Duodenal mucosa (tissue), 2 donors: ENCODE data around the gene LAGE3.
A peak's percentile ranks its signal among the peaks of the same experiment; 100 is the strongest.

Experiments
- H3K27ac ChIP-seq: one replicate; pipeline ENCODE4 v1.7.0; 2013; ENCODE audit warnings: low read depth, low read length
- H3K27me3 ChIP-seq, 2 donors: one replicate each; pipeline ENCODE4 v1.7.0; 2013; ENCODE audit warnings: low read length in 2 of 2, control low read depth in 1 of 2; ENCODE audit not compliant: insufficient read depth in 2 of 2, control insufficient read depth in 1 of 2
- H3K36me3 ChIP-seq, 2 donors: one replicate each; pipeline ENCODE4 v1.7.0; 2013; ENCODE audit warnings: low read length in 2 of 2, control low read depth in 1 of 2; ENCODE audit not compliant: insufficient read depth in 2 of 2, control insufficient read depth in 1 of 2
- H3K4me1 ChIP-seq, 2 donors: one replicate each; pipeline ENCODE4 v1.7.0; 2013; ENCODE audit warnings: low read length in 2 of 2, control low read depth in 1 of 2; ENCODE audit not compliant: insufficient read depth in 2 of 2, control insufficient read depth in 1 of 2
- H3K4me3 ChIP-seq, 2 donors: one replicate each; pipeline ENCODE4 v1.7.0; 2013; ENCODE audit warnings: low read length in 2 of 2, low read depth in 1 of 2
- H3K9ac ChIP-seq, 2 donors: one replicate each; pipeline ENCODE4 v1.7.0; 2013; ENCODE audit warnings: low read length in 2 of 2, low read depth in 1 of 2
- H3K9me3 ChIP-seq, 2 donors: one replicate each; pipeline ENCODE4 v1.7.0; 2013; ENCODE audit warnings: low read length in 2 of 2, control low read depth in 1 of 2; ENCODE audit not compliant: control insufficient read depth in 1 of 2

LAGE3 gene

GRCh38 chrX:154467556-154467955 lies 11.5 kb downstream of the LAGE3 start:
- H3K4me1 ChIP-seq = no peaks in the 10 kb centered on the region
- H3K9ac ChIP-seq = no peak overlapping the region
- no peaks in the 10 kb centered on the region for H3K27me3 ChIP-seq
- no peaks in the 10 kb centered on the region for H3K9me3 ChIP-seq
- H3K27ac ChIP-seq = no peak overlapping the region
- peaks cover 0 to 28% of the 10 kb centered on the region in 2 donors for H3K36me3 ChIP-seq
- H3K4me3 ChIP-seq = no peak overlapping the region

GRCh38 chrX:154466907-154467306 lies 12.2 kb downstream of the LAGE3 start:
- Histone ChIP-seq H3K27me3 (no peaks in the 10 kb centered on the region), H3K36me3 (peaks cover 0 to 28% of the 10 kb centered on the region in 2 donors)

GRCh38 chrX:154466036-154466435 lies 13.0 kb downstream of the LAGE3 start:
- H3K9ac ChIP-seq = no peak overlapping the region
- no peak overlapping the region for H3K27ac ChIP-seq
- H3K9me3 ChIP-seq = no peaks in the 10 kb centered on the region
- no peak overlapping the region for H3K4me3 ChIP-seq
- no peaks in the 10 kb centered on the region for H3K4me1 ChIP-seq
- peaks cover 5 to 30% of the 10 kb centered on the region in 2 donors for H3K36me3 ChIP-seq
- no peaks in the 10 kb centered on the region for H3K27me3 ChIP-seq

More at GRCh38 chrX:154466907-154467306, 12.2 kb downstream of the LAGE3 start:
- no peak overlapping the region for H3K27ac ChIP-seq
- H3K4me1 ChIP-seq = no peaks in the 10 kb centered on the region
- H3K9me3 ChIP-seq = no peaks in the 10 kb centered on the region
- no peak overlapping the region for H3K9ac ChIP-seq
- H3K4me3 ChIP-seq = no peak overlapping the region

- no peak overlapping the region for H3K27ac ChIP-seq
- H3K9ac ChIP-seq = no peak overlapping the region
- H3K27me3 ChIP-seq = no peaks in the 10 kb centered on the region
- H3K4me3 ChIP-seq = no peak overlapping the region
- H3K9me3 ChIP-seq = no peaks in the 10 kb centered on the region
- peaks cover 5 to 26% of the 10 kb centered on the region in 2 donors for H3K36me3 ChIP-seq
- H3K4me1 ChIP-seq = no peaks in the 10 kb centered on the region
These were observed 13.5 kb downstream of the LAGE3 start for GRCh38 chrX:154465601-154466000.

GRCh38 chrX:154464806-154465365 lies 14.2 kb downstream of the LAGE3 start:
- Histone ChIP-seq H3K27ac (no peak overlapping the region), H3K9ac (no peak overlapping the region), H3K9me3 (no peaks in the 10 kb centered on the region), H3K4me3 (no peak overlapping the region), H3K27me3 (no peaks in the 10 kb centered on the region), H3K4me1 (no peaks in the 10 kb centered on the region), H3K36me3 (peaks cover 5 to 22% of the 10 kb centered on the region in 2 donors)

GRCh38 chrX:154463611-154464220 lies 15.4 kb downstream of the LAGE3 start:
- Histone ChIP-seq H3K4me1 (peaks cover 6 to 8% of the 10 kb centered on the region in 2 donors), H3K9me3 (no peaks in the 10 kb centered on the region), H3K27ac (no peak overlapping the region), H3K27me3 (no peaks in the 10 kb centered on the region), H3K9ac (no peak overlapping the region), H3K36me3 (peaks cover 5 to 19% of the 10 kb centered on the region in 2 donors), H3K4me3 (no peak overlapping the region)

- Histone ChIP-seq H3K4me1 (peaks cover 6 to 8% of the 10 kb centered on the region in 2 donors), H3K27ac (no peak overlapping the region), H3K27me3 (no peaks in the 10 kb centered on the region), H3K9me3 (no peaks in the 10 kb centered on the region), H3K36me3 (peaks cover 5 to 19% of the 10 kb centered on the region in 2 donors), H3K4me3 (no peak overlapping the region), H3K9ac (no peak overlapping the region)
These were observed 16.7 kb downstream of the LAGE3 start for GRCh38 chrX:154462396-154462795.

GRCh38 chrX:154460326-154460725 lies 18.8 kb downstream of the LAGE3 start:
- no peak overlapping the region for H3K4me3 ChIP-seq
- H3K27ac ChIP-seq = no peak overlapping the region

GRCh38 chrX:154459832-154460231 lies 19.2 kb downstream of the LAGE3 start:
- peaks cover 6 to 8% of the 10 kb centered on the region in 2 donors for H3K4me1 ChIP-seq
- peak overlapping the region in 1 of 2 donors; percentile 60 for H3K4me3 ChIP-seq
- no peaks in the 10 kb centered on the region for H3K27me3 ChIP-seq
- H3K9ac ChIP-seq = peak overlapping the region in 1 of 2 donors; percentile 43
- H3K9me3 ChIP-seq = no peaks in the 10 kb centered on the region
- H3K36me3 ChIP-seq = peaks cover 5 to 7% of the 10 kb centered on the region in 2 donors
- no peak overlapping the region for H3K27ac ChIP-seq

More at GRCh38 chrX:154460326-154460725, 18.8 kb downstream of the LAGE3 start:
- Histone ChIP-seq H3K4me1 (peaks cover 6 to 8% of the 10 kb centered on the region in 2 donors), H3K27me3 (no peaks in the 10 kb centered on the region), H3K9ac (no peak overlapping the region), H3K9me3 (no peaks in the 10 kb centered on the region), H3K36me3 (peaks cover 5 to 7% of the 10 kb centered on the region in 2 donors)

- Histone ChIP-seq H3K4me1 (peaks cover 6 to 8% of the 10 kb centered on the region in 2 donors), H3K9me3 (no peaks in the 10 kb centered on the region), H3K27me3 (no peaks in the 10 kb centered on the region), H3K27ac (no peak overlapping the region), H3K4me3 (peak overlapping the region; percentile 60 to 64), H3K9ac (peak overlapping the region; percentile 43 to 51), H3K36me3 (peaks cover 3 to 5% of the 10 kb centered on the region in 2 donors)
These were observed 19.9 kb downstream of the LAGE3 start for GRCh38 chrX:154458954-154459778.
